A673 (cell line): ENCODE measurements around the gene DDC. TPM values are rescaled to one million over a fixed set of nuclear protein-coding genes. Genes with fewer than 3 reads are reported as not detected.

Source experiments
- BruUV-seq: library from RNA; stranded (reverse); fragments of 400-500 nt; replicated peaks from 2 replicates; lab custom pipeline; 2021; lab: Mats Ljungman, UMichigan
- CTCF ChIA-PET: fragments of 300-600 bp; sonication (Branson Sonifier 250); formaldehyde crosslinking; loops from one replicate; lab custom pipeline; 2022; ENCODE audit warnings: antibody characterized with exemption; lab: Charles Lee
- POLR2A ChIA-PET: fragments of 300-600 bp; sonication (Branson Sonifier 250); formaldehyde crosslinking; loops from one replicate; lab custom pipeline; 2022; ENCODE audit warnings: antibody characterized with exemption; ENCODE audit not compliant: low non-redundant PET; lab: Charles Lee
- DNase-seq: peaks from one replicate; pipeline ENCODE4 v3.0.0-alpha.2; 2015; ENCODE audit warnings: low spot score
- H3K27ac ChIP-seq: fragments of 200-600 bp; sonication (generic); 2 replicates; pipeline ENCODE4 v1.5.1; 2016; ENCODE audit warnings: mixed run types, low read depth, mild to moderate bottlenecking, mixed read lengths, antibody characterized with exemption, low read length; ENCODE audit not compliant: poor library complexity, severe bottlenecking
- H3K27me3 ChIP-seq: fragments of 200-600 bp; sonication (generic); replicated peaks from 2 replicates; pipeline ENCODE4 v1.6.1; 2017; ENCODE audit warnings: mixed run types, low read depth, mild to moderate bottlenecking, mixed read lengths, antibody characterized with exemption, low read length; ENCODE audit not compliant: insufficient read depth, poor library complexity
- H3K36me3 ChIP-seq: fragments of 200-600 bp; sonication (generic); 2 replicates; pipeline ENCODE4 v1.6.1; 2016; ENCODE audit warnings: mixed run types, mild to moderate bottlenecking, mixed read lengths, antibody characterized with exemption, low read length; ENCODE audit not compliant: insufficient read depth, poor library complexity, severe bottlenecking
- H3K4me1 ChIP-seq: fragments of 200-600 bp; sonication (generic); 2 replicates; pipeline ENCODE4 v1.6.1; 2017; ENCODE audit warnings: mixed run types, mild to moderate bottlenecking, mixed read lengths, antibody characterized with exemption, low read length; ENCODE audit not compliant: insufficient read depth, poor library complexity, severe bottlenecking
- H3K4me3 ChIP-seq: fragments of 200-600 bp; sonication (generic); 2 replicates; pipeline ENCODE4 v1.5.1; 2016; ENCODE audit warnings: low read depth, mixed run types, mild to moderate bottlenecking, mixed read lengths, low read length; ENCODE audit not compliant: poor library complexity, severe bottlenecking
- H3K9me3 ChIP-seq: fragments of 200-600 bp; sonication (generic); 2 replicates; pipeline ENCODE4 v1.6.1; 2016; ENCODE audit warnings: mixed run types, low read depth, mild to moderate bottlenecking, mixed read lengths, antibody characterized with exemption, low read length; ENCODE audit not compliant: poor library complexity, severe bottlenecking
- EZH2 ChIP-seq: fragments of 200-600 bp; sonication (generic); IDR thresholded peaks from 2 replicates; pipeline ENCODE4 v1.6.1; 2017; ENCODE audit warnings: borderline replicate concordance, low read depth, mild to moderate bottlenecking, mixed read lengths, antibody characterized with exemption, low read length; ENCODE audit not compliant: poor library complexity, severe bottlenecking
- intact Hi-C: fragments of 100-400 bp; cut with micrococcal nuclease; formaldehyde crosslinking; loops from one replicate; pipeline ENCODE4 v1.10.0; 2022; ENCODE audit not compliant: unreplicated experiment
- total RNA-seq: library from RNA; stranded (reverse); gene quantifications from 2 replicates; pipeline ENCODE4 v1.2.3, GENCODE V29; 2021
- TF ChIP-seq, protein P1 (sequence below): fragments of 300-800, 200-600 bp; sonication (generic); conservative IDR thresholded peaks from 2 replicates; pipeline ENCODE4 v1.5.1; 2017; ENCODE audit warnings: low read depth, mild to moderate bottlenecking, antibody characterized with exemption, low read length, moderate library complexity, mixed read lengths

Gene DDC
- total RNA-seq, 1 experiment from 2014 or later, result not detected

DNA sequence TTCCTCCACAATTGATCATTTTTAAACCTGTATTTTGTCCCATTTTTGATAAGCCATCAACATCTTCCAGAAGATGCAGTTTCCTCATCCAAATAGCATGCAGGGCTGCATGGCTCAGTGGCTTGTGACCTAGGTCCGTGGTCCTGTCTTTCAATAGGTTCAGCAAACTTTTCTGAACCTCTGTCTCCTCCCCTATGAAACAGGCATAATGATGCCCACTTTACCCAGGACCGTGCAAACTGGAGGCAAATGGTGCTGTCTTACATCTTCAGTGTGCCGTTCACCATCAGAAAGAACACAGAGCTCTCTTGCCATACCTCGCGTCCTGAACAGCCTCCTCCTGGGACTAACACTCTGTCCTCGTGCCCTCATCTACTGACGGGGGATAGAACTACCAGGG lies 92.8 kb downstream of the DDC start:
- no peaks in the 10 kb centered on the region for H3K27me3 ChIP-seq
- ChIA-PET CTCF (interaction anchor here (0.9 kb wide), 1 partner anchor 690 kb away, joined by 3 read pairs; no protein-coding TSS in a partner anchor), POLR2A (no interaction called here)

DNA sequence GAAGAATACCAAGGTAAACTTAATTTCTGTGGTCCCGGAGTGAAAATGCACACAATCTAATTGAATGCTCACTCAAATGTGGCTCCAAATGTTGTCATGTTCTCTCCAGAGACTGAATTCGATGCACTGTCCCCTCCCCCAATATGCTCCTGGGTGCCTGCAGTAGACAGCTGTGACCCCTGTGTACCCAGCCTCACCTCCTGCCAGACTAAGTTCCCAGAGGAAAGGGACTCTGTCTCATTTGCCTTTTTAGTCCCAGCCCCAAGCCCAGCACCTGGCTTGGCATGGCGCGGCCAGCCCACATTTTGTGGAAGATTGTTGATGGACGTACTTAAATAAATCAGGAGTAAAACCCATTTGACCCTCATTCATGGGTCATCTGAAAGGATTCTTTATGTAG lies 93.2 kb downstream of the DDC start:
- Histone ChIP-seq H3K9me3 (no peaks in the 10 kb centered on the region), H3K27me3 (no peaks in the 10 kb centered on the region), H3K4me3 (no peak overlapping the region), H3K4me1 (no peaks in the 10 kb centered on the region), H3K27ac (no peak overlapping the region), H3K36me3 (no peaks in the 10 kb centered on the region)
- POLR2A ChIA-PET, result no interaction called here
- intact Hi-C loops, result no loop called here
- DNase-seq, result no peak
- TF ChIP-seq, protein P1, sequence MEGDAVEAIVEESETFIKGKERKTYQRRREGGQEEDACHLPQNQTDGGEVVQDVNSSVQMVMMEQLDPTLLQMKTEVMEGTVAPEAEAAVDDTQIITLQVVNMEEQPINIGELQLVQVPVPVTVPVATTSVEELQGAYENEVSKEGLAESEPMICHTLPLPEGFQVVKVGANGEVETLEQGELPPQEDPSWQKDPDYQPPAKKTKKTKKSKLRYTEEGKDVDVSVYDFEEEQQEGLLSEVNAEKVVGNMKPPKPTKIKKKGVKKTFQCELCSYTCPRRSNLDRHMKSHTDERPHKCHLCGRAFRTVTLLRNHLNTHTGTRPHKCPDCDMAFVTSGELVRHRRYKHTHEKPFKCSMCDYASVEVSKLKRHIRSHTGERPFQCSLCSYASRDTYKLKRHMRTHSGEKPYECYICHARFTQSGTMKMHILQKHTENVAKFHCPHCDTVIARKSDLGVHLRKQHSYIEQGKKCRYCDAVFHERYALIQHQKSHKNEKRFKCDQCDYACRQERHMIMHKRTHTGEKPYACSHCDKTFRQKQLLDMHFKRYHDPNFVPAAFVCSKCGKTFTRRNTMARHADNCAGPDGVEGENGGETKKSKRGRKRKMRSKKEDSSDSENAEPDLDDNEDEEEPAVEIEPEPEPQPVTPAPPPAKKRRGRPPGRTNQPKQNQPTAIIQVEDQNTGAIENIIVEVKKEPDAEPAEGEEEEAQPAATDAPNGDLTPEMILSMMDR, result no peak
- CTCF ChIA-PET, result interaction anchor here (0.9 kb wide), 1 partner anchor 690 kb away, joined by 3 read pairs; no protein-coding TSS in a partner anchor
- BruUV-seq, result no TSS peak

More for the DNA sequence above, 92.8 kb downstream of the DDC start:
- TF ChIP-seq, protein P1, result no peak
- TF ChIP-seq EZH2, result no peak
- no peak overlapping the region for H3K4me3 ChIP-seq
- BruUV-seq, result no TSS peak
- H3K36me3 ChIP-seq, result no peaks in the 10 kb centered on the region
- no peak for DNase-seq
- intact Hi-C loops, result no loop called here
- no peak overlapping the region for H3K27ac ChIP-seq
- H3K9me3 ChIP-seq, result no peaks in the 10 kb centered on the region
- no peaks in the 10 kb centered on the region for H3K4me1 ChIP-seq

DNA sequence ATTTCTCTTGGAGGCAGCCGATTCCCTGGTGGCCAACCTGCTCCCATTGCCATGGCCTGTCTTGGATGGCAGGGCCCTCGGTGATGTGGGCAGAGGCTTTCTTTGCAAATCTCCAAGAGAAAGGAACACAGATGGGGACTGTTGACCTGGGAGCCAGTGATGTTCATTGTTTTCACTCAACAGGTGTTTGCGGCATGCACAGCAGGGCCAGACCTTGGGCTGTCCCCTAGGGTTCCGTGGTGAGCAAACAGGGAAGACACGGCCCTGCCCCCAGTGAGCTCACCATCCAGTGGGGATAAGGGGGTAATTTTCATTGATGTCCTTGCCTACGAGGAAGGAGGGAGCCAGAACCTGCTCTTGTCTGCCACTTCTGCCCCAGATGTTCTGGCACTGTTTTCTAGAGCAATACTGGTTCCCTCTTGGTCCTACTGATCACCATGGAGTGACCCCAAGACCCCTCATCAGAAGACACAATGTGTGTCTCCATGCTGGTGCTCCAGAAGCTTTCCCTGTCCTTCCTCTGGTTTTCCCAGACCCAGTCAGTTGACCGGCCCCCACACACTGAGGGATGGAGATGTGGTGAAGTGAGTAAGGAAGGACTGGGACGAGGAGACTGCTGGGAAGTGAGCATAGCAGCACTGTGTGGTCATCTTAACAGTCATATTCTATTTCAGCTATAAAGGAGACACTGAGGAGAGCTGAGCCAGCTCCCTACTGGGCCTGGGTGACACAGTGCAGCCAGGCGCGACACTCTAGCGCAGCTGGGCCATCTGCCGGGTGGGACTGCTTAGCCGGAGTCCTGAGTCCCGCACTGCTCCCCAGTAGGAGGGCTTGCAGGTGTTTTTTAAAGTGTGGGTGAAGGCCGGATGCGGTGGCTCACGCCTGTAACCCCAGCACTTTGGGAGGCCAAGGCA lies 94.7 kb downstream of the DDC start:
- intact Hi-C loops, result no loop called here
- POLR2A ChIA-PET, result no interaction called here
- DNase-seq, result no peak
- CTCF ChIA-PET, result no interaction called here
- H3K9me3 ChIP-seq, result no peaks in the 10 kb centered on the region
- TF ChIP-seq EZH2, result no peak
- TF ChIP-seq, protein P1, result no peak
- no peak overlapping the region for H3K27ac ChIP-seq
- H3K27me3 ChIP-seq, result no peaks in the 10 kb centered on the region
- no peaks in the 10 kb centered on the region for H3K4me1 ChIP-seq
- no peak overlapping the region for H3K4me3 ChIP-seq
- BruUV-seq, result no TSS peak
- H3K36me3 ChIP-seq, result no peaks in the 10 kb centered on the region
